Skeletal muscle cell (primary cell): Measurements from ENCODE around the gene ZBTB7A.
A peak's percentile ranks its signal among the peaks of the same experiment; 100 is the strongest.

ENCODE experiments used
- DNase-seq: peaks from one replicate; pipeline ENCODE4 v3.0.0-alpha.2; 2010; ENCODE audit warnings: low read depth
- H3K4me3 ChIP-seq: 2 replicates; pipeline ENCODE4 v1.5.1; 2011; ENCODE audit warnings: low read depth, mild to moderate bottlenecking, control low read depth, low read length, moderate library complexity

ZBTB7A gene

DNA sequence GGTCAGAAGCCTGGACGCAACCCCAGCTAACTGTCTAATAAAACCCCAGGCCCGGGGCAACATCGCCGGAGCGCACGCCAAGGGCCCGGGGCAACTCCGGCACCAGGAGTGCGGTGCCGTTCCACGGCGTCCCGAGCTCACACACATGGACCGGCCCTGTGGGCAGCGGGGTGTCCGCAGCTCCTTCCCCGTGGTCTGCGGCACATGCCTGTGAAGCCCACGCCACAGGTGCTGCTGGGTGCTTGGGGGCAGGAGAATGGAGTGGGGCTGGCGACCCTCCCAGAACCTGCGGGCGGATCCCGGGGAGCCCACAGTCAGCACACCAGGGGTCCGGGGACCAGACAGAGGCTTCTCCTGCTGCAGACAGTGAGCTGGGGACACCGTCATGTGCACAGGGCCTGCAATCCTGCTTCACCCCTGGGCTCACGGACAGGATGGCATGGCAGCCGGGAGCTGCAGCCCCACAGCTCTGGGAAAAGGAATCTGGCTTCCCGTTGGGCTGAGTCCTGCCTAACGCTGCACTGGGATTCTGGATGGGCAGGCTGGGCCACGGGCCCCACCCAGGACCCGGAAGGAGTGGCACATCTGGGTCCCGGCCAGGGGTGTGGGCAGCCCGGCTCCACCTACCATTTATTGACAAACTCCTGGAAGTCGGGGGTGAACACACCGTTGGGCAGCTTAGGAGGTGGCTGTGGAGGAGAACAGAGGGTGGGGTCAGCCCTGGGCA is 28.2 kb upstream of the ZBTB7A start:
- no peak overlapping the region for H3K4me3 ChIP-seq
- DNase-seq: no peak

DNA sequence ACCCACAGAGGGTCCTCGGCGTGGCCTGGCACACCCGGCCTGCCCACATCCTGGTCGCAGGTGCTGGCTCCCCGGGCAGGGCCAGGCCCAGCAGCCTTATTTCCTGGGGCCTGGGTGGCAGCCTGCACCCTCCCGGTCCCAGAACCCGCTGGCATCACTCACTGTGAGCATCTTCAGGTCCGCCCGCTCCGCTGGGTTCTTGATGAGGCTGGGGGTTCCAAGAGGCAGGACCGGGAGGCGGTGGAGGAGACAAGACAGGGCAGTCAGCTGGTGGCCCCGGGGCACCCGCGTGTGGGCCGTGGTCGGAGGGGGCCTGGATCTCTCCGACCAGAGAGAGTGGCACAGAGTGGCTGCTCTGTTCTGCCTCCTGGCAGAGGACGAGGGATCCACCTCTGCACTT is 27.6 kb upstream of the ZBTB7A start:
- no peak for DNase-seq
- no peak overlapping the region for H3K4me3 ChIP-seq

DNA sequence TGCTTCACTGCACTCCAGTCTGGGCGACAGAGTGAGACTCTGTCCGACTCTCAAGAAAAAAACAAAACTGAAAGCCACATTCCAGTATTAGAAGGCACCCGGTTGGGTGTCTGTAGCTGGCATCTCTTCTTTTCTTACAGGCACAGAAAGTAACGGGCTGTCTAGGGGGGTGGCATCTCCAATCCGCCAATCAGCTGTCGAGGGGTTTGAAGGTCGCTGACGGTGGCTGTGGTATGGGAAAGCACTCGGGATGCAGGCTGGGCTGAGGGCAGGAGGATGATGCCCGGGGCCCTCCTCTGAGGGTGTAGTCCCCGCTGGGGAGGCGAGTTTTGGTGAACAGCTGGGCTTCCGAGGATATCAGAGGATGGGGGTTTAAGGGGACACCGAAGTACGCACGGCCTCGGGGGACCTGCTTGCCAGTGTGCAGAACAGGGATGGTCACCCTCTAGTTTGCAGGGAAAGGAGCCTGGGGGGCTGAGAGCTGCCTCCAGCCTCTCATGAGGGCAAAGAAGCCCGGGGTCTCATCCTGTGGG is 27.0 kb upstream of the ZBTB7A start:
- no peak for DNase-seq
- H3K4me3 ChIP-seq: no peak overlapping the region

DNA sequence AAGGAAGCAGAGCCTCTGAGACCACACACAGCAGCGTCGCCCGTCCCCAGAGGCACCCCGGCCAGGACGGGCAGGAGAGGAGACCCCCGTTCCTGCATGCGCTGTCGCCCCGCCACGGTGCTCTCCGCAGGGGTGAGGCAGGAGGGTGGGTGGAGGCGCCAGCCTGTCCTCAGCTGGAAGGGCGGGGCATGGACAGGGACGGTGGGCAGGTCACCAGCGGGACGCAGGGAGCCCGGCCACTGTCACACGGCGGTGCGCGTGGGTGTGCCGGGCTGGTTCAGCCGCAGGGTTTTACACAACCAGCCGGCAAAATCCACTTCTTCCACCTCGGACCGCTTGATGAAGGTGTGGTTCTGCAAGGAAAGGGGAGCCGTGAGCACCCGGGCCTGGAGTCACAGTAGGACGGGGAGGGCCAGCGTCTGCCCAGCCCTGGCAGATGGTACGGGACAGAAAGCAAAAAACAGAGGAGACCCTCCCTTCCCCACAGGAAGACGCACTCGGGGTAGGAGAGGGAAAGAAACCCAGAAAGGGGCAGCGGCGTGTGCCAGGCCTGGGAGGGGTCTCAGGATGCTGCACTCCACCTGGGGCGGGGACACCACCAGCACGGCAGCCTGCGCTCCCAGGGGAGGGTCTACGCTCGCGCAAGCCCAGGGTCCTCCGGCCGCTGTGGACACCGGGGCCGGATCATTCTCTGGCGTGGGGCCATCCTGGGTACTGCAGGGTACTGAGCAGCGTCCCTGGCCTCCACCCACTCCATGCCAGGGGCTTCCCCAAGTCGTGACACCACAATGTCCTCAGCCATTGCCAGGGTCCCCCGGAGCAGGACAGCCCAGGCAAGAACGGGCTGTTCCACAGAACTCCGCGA is 23.9 kb upstream of the ZBTB7A start:
- H3K4me3 ChIP-seq: no peak overlapping the region

DNA sequence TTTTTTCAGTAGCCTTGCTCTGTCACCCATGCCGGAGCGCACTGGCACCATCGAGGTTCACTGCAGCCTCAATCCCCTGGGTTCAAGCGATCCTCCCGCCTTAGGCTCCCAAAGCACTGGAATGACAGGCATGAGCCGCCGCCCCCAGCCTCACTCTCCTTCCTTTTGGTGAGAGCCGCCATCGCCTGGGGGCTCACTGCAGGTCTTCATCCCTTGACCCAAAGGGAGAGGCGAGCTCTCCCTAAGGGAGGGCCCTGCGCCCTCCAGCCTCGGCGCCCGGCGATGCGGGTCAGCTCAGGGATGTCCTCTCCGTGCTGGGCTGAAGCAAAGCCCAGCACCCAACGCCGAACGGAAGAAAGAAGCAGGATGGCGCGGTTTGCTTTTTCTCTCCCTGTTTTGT is 23.2 kb upstream of the ZBTB7A start:
- H3K4me3 ChIP-seq: no peak overlapping the region

More for the DNA sequence above, 23.9 kb upstream of the ZBTB7A start:
- no peak for DNase-seq

DNA sequence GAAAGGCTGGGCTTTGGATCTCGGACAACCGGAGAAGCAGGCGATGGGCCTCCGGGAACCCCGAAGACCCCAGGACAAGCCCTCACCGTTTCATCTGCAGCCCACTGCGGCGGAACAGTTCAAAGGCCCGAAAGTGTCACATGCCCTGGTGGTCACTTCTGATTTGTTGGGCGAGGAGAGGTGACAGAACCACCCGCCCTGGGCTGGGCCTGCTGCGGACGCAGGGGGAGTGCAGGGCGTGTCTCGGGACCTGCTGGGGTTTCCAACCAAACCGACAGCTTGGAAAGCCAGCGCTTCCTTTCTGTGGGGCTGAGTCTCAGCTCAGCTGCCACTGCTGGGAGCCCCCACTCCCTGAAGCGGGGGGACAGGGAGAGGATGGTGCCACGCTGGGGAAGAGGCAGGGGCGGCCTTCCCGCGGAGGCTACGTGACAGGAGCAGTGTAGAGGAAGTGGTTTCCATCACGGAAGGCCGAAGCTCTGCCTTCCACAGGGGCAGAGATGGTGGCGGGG is 22.8 kb upstream of the ZBTB7A start:
- no peak for DNase-seq
- H3K4me3 ChIP-seq: no peak overlapping the region

More for the DNA sequence above, 23.2 kb upstream of the ZBTB7A start:
- DNase-seq: no peak

DNA sequence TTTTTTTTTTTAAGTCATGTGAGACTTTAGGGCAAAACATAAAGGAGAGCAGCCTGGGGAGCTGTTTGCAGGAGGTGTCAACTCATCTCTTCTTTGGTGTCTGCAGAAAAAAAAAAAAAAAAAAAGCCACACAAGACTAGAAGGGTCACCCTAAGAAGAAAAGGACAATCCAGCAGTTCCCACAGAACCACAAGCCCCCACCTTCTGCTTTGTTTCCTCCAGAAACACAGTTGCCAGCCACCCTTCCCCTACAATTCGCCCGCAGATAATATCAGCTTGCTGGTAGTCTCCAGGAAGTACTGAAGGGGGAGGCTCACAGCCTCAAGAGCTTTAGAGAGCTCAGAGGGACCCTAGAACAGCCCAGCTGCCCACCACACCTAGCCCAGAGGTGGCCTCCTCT is 22.3 kb upstream of the ZBTB7A start:
- no peak for DNase-seq
- H3K4me3 ChIP-seq: no peak overlapping the region

DNA sequence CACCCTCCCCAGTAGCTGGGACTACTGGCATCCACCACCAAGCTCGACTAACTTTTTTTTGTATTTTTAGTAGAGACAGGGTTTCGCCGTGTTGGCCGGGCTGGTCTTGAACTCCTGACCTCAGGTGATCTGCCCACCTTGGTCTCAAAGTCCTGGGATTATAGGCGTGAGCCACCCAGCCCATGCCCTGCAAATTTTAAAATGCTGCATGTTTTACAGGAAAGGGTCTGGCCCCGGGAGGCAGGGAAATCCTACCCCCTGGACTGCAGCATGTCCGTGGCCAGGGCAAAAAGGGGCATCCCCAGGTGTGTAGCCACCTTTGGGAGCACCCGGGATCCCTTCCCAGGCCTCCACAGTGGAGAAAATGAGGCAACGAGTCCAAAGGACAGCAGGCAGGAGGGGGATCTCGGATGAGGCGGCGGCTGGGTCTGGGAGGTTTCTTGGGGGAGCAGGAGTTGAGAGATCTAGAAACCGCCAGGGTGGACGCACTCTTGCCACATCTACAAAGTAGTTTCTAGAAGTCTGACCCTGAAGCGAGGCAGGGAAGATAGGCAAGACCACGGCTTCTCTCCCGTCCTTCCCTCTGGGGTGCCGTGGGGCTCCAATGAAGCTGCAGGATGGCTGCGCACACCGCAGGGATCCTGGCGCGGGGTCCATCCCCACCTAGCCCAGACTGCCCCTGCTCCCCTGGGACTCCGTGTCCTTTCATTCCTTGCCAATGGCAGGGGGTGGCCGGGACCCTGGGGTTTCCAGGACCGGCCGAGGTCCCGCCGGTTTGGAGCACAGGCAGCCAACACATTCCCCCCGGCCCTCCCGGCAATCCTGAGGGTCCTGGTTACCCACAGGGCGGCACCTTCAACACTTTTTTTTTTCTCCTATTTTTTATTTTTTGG is 21.3 kb upstream of the ZBTB7A start:
- no peak overlapping the region for H3K4me3 ChIP-seq
- DNase-seq: no peak

DNA sequence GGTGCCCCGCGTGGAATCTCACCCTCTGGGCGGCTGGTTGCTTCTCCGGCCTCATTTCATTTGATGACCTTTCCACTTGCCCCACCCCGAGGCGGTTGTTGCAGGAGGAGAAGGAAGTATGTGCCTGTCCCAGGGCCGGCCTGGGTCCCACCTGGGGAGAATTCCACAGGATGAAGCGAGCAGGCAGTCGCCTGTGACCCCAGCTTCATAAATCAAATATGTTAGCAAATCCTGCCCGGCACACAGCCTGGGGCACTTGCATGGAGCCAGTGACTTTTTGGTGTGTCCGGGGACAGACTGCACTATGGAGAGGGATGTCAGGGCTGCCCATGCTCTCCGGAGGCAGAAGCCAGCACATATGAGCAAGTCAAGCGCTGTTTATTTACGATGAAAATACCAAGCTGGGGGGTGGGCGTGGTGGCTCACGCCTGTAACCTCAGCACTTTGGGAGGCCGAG is 19.7 kb upstream of the ZBTB7A start:
- H3K4me3 ChIP-seq: no peak overlapping the region
- DNase-seq: no peak

DNA sequence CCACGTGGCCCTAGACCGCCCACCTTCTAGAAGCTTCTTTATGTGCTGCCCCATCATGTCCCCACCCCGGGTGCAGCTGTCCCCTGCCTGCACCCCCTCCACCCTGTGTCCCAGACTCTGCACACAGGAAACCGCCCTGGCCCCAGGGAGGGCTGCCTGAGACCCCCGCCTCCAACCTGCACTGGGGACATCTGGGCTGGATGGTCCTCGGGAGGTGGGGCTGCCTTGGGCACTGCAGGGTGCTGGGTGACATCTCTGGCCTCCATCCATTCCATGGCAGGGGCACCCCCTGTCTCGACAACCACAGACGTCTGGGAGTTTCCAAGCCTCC is 17.8 kb upstream of the ZBTB7A start:
- no peak overlapping the region for H3K4me3 ChIP-seq
- DNase-seq: no peak

DNA sequence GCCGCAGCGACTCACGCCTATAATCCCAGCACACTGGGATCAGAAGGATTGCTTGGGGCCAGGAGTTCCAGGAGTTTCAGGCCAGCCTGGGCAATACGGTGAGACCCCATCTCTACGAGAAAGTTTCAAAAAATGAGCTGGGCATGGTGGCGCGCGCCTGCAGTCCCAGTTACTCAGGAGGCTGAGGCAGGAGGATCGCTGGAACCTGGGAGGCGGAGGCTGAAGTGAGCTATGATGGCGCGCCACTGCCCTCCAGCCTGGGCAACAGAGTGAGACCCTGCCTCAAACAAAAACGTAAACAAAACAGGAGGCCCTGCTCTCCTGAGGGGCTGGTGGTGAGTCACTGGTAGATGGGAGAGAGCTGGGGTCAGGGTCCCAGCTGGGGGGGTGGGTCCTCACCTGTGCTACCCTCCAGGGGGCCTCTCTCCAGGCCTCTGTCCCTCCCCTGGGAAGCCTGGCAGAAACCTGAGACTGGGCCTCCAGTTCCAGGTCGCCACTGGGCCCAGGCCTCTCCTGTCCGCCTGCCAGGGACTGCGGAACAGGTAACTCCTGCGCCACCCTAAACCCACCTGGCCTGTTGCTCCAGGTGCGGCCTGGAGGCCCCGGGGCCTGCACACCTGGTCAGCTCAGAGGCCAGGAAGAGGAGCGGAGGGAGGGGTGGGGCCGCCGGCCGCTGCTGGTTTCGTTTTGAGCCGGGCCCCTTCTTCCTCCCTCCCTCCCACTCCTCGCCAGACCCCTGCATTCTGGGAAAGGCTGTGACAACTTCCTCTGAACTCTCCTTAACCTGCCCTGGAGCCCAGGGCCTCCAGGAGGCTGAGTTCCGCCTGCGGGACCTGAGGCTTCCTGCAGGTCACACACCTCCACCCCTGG is 17.2 kb upstream of the ZBTB7A start:
- DNase-seq: no peak
- H3K4me3 ChIP-seq: peak overlapping the region; percentile 18

DNA sequence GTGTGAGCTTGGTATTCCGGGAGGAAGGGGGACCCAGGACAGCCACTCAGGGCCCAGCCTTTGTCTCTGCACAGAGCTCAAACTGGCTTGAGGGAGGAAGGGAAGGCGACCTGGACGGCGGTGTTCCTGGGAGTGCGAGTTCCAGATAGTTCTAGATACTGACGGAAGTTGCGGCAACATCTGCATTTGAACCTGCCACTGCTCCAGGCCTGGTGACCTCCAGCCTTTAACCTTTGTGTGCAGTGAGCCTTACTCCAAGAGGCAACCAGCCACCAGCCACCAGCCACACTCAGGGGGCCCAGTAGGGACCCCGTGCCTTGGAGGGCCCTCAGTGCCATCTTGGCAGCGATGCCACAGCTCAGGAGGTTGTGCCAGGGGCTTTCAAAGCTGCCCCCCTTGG is 15.5 kb upstream of the ZBTB7A start:
- no peak for DNase-seq
- H3K4me3 ChIP-seq: no peak overlapping the region

DNA sequence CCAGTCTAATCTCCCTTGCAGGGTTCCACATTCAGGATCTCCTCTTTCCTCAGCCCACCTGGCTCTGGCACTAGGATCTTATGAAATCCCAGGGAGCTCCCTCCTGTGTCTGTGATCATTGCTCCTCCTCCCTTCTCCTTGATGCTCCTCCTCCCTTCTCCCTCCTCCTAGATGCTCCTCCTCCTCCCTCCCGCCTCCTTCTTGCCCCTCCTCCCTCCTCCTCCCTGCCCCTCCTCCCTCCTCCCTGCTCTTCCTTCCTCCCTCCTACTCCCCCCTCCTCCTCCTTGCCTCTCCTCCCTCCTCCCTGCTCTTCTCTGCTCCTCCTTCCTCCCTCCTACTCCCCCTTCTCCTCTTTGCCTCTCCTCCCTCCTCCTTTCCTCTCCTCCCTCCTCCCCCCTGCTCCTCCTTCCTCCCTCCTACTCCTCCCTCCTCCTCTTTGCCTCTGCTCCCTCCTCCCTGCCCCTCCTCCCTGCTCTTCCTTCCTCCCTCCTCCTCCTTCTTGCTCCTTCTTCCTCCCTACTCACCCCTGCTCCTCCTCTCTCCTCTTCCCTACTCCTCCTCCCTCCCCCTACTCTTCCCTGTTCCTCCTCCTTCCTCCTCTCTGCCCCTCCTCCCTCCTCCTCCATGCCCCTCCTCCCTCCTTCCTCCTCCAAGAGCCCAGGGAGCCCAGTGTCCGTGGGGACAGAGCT is 14.9 kb upstream of the ZBTB7A start:
- no peak overlapping the region for H3K4me3 ChIP-seq
- no peak for DNase-seq

DNA sequence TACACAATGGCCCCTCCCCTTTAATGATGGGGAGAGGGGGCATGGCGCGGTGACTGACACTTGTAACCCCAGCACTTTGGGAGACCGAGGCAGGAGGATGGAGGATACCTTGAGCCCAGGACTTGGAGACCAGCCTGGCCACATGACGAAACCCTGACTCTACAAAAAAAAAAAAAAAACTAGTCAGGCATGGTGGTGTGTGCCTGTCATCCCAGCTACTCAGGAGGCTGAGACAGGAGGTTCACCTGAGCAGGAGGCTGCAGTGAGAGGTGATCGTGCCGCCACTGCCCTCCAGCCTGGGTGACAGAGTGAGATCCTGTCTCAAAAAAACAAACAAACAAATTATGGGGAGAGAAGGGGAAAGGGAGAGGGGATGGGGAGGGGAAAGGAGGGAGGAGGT is 13.8 kb upstream of the ZBTB7A start:
- no peak overlapping the region for H3K4me3 ChIP-seq
- no peak for DNase-seq

DNA sequence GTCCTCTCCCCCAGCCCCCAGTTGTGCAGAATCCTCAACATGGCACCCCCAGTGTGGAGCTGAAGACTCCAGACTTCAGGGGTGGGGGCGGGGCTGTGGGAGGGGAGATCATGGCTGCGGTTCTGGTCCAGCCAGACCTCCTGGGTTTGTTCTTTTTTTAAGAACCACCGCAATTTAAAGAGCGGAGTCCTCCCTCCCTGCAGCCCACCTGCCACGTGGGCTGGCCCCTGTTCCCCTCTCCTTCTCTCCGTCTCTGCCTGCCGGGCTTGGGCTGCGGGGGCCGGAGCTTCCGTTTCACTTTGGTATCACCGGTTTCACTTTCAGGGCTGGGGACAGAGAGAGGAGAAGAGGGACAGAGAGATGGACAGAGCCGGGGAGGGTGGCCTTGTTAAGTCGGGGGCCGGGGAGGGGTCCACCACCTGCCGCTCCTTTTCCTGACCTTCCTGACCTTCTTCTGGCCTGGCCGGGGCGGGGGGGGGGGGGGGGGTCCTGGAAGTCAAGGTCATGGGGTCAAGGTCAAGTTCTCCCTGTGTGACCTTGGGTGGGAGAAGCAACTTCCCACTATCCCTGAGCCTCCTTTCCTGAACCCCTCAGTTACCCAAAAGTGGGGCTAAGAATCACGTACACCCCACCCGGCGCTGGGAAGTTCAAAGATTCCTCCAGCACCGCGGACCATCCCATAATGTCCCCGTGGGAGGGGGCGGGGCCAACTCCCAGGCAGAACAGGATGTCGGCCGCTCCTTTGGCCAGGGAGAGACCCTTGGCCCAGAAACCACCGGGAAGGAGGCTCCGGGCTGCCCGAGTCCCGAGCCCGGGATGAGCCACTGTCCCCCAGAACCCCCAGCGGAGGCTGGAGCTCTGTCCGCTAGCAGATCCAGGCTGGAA is 11.3 kb upstream of the ZBTB7A start:
- H3K4me3 ChIP-seq: peak overlapping the region; percentile 42
- DNase-seq: no peak

DNA sequence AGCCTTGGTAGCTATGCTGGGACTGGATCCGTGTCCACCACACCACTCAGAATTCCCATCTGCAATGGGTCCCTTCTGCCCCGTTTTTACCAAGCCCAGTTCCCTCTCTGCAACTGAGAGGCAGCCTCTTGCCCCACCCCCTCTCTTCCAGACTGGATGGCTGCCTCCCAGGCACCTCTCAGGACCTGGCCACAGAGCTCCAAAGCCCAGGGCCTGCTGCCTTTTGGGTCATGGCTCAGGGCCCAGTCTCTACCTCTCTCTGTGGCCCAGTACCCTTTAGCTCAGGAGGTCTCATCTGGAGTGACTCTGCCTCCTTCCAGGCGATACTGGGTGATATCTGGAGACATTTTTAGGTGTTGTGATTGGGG is 10.3 kb upstream of the ZBTB7A start:
- no peak overlapping the region for H3K4me3 ChIP-seq
- no peak for DNase-seq

DNA sequence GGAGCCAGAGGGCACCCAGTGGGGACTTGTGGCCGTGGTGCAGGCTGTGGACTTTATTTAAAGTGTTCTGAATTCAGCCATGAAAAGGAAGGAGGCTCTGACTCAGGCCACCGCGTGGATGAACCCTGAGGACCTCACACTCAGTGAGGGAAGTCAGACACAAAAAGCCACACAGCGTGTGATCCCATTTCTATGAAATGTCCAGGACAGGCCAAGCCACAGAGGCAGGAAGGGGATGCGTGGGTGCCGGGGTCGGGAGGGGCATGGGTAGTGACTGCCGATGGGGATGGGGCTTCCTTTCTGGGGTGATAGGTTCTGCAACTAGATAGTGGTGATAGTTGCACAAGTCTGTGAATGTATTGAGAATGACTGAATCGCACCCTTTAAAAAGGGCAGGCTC is 8.7 kb upstream of the ZBTB7A start:
- no peak overlapping the region for H3K4me3 ChIP-seq
- no peak for DNase-seq
